Ectodermal cell (in vitro differentiated cells): Measurements from ENCODE around the gene ACTN4.
A peak's percentile ranks its signal among the peaks of the same experiment; 100 is the strongest.

Experiments used
- H3K27ac ChIP-seq: 2 replicates; pipeline ENCODE4 v1.7.0; 2013; ENCODE audit warnings: mild to moderate bottlenecking, low read depth, low read length; ENCODE audit not compliant: insufficient read depth, poor library complexity, severe bottlenecking
- H3K27me3 ChIP-seq: 2 replicates; pipeline ENCODE4 v1.7.0; 2013; ENCODE audit warnings: mild to moderate bottlenecking, low read length; ENCODE audit not compliant: insufficient read depth, control insufficient read depth, poor library complexity, severe bottlenecking
- H3K36me3 ChIP-seq: one replicate; pipeline ENCODE4 v1.7.0; 2013; ENCODE audit warnings: low read length; ENCODE audit not compliant: control insufficient read depth, insufficient read depth
- H3K4me1 ChIP-seq: one replicate; pipeline ENCODE4 v1.7.0; 2013; ENCODE audit warnings: low read length; ENCODE audit not compliant: control insufficient read depth, insufficient read depth
- H3K4me3 ChIP-seq: 2 replicates; pipeline ENCODE4 v1.7.0; 2013; ENCODE audit warnings: low read depth, low read length, control low read depth; ENCODE audit not compliant: insufficient read depth
- H3K9me3 ChIP-seq: 2 replicates; pipeline ENCODE4 v1.7.0; 2013; ENCODE audit warnings: mild to moderate bottlenecking, low read length, moderate library complexity; ENCODE audit not compliant: control insufficient read depth
- WGBS, 2 experiments: methylation state at CpG; one replicate each; pipeline ENCODE4 v1.1.7; 2013; ENCODE audit warnings: missing lambda C conversion rate in 2 of 2; 5-methylcytosine and 5-hydroxymethylcytosine counted together

Gene ACTN4

DNA sequence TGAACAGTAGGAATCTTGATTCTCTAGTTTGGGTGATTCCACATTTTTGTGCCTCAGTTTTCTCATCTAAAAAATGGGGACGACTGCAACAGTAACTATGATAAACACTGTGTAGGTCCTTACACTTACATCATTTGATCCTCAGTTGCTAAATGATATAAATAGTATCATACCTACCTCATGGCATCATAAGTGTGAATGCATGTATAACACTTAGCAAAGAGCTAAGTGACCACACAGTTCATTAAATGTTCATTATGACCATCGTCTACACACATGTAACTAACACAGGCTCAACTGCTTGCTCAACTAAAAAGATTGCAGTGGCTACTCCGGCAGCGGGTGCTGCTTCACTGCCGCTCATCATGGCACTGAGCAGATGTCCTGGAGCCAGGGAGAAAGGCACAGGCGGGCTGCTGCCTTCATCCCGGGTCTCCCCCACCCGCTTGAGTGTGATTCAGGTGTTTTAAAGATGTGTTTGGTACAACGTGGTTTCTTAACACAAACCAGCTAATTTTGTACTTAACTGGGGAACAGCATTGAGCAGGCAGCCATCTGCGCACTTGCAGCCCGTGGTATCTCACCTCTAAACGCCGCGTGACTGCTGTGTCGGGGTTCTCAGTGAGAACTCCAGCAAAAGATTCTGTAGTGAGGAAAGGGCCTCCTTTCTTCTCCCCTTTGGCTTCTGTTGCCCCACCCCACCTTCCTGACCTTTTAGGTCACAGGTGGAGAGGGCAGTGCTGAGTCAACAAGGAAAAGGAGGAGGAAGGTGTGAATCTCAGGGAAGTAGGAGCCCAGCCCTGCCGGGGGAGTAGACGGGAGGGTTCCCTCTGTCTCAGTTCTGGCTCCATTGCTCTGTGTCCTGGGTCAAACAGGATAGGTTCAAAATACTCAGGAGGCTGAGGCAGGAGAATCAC, 11.7 kb upstream of the ACTN4 start:
- Histone ChIP-seq H3K4me3 (no peak overlapping the region), H3K9me3 (no peaks in the 10 kb centered on the region), H3K36me3 (peaks cover under 1% of the 10 kb centered on the region), H3K4me1 (no peaks in the 10 kb centered on the region), H3K27me3 (no peaks in the 10 kb centered on the region), H3K27ac (no peak overlapping the region)
- 95 to 96% methylated on average over 17 of the region's 17 CpGs for WGBS, 2 experiments

DNA sequence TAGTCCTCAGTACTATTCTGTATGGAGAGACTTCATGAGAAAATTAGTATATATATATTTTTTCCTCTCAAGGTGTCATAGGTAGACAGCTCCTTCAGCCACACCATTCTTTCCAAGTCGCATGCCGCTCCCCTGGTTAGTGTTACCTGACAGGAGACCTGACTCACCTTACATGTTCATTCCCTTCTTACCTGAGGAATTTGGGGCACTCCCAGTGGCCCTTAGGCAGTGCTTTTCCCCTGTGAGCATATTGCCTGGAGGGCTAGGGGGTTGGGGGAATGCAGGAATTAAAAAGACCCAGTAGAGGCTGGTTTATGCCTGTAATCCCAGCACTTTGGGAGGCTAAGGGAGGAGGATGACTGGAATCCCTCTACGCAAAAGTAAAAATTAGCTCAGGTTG, 9.0 kb upstream of the ACTN4 start:
- no peaks in the 10 kb centered on the region for H3K4me1 ChIP-seq
- H3K4me3 ChIP-seq, result no peak overlapping the region
- no peaks in the 10 kb centered on the region for H3K36me3 ChIP-seq
- WGBS, 2 experiments, result 95 to 97% methylated on average over 3 of the region's 3 CpGs
- no peaks in the 10 kb centered on the region for H3K9me3 ChIP-seq
- no peak overlapping the region for H3K27ac ChIP-seq
- H3K27me3 ChIP-seq, result no peaks in the 10 kb centered on the region

DNA sequence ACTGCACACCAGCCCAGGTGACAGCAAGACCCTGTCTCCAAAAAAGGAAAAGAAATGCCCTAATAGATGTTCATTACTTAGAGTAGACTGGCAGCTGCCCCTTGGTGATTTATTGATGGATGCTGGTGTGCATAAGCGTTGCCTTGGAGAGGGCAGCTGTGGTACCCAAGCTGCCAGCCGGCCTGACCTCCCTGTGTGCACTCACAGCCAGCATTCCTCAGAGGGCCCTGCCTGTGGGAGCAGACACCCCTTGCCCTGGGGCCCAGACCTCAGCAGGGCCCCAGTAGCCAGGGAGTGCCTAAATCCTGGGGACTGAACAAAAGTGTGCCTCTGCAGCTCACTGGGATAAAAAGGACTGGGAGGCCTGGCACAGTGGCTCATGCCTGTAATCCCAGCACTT, 7.8 kb upstream of the ACTN4 start:
- Histone ChIP-seq H3K27me3 (no peaks in the 10 kb centered on the region), H3K4me1 (no peaks in the 10 kb centered on the region), H3K4me3 (no peak overlapping the region), H3K9me3 (no peaks in the 10 kb centered on the region), H3K27ac (no peak overlapping the region), H3K36me3 (no peaks in the 10 kb centered on the region)
- WGBS, 2 experiments, result 90 to 92% methylated on average over 2 of the region's 2 CpGs

DNA sequence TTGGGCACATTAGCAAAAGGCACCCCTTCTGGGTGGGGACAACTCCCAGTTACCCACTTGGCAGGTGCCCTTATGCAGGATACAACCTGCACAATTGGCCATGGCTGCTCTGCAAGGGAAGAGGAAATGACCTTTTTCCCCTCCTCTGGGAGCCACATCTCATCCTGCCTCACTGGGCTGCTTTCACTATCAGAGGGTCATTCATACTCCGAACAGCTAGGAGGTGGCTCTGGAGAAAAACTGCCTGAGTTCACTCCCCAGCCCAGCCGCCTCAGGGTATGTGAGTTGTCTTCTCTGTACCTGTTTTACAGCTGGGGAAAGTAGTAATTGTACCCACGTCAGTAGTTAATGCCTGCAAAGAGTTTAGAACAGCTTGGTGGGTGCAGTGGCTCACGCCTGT, 7.1 kb upstream of the ACTN4 start:
- Histone ChIP-seq H3K27me3 (no peaks in the 10 kb centered on the region), H3K36me3 (no peaks in the 10 kb centered on the region), H3K9me3 (no peaks in the 10 kb centered on the region), H3K4me3 (no peak overlapping the region), H3K4me1 (no peaks in the 10 kb centered on the region), H3K27ac (no peak overlapping the region)
- WGBS, 2 experiments, result 92 to 96% methylated on average over 4 of the region's 4 CpGs

DNA sequence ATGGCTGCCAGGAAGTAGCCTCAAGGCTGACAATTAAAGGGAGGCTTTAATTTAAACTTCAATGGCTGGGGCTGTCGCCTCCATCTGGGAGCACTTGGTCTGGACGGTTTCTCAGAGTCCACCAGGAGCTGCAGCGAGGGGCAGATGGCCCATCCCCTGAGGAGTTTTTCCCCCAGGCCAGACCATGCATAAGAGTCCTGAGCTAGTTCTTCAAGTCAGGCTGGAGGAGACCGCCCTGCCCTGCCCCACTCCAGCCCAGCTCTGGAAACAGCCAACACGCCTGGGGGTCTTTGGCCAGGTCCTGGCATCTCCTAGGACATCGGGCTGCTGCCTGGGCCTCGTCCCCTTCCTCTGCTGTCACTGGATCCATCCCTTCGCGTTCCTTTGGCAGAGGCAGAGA, 5.3 kb upstream of the ACTN4 start:
- no peaks in the 10 kb centered on the region for H3K36me3 ChIP-seq
- no peaks in the 10 kb centered on the region for H3K9me3 ChIP-seq
- no peaks in the 10 kb centered on the region for H3K27me3 ChIP-seq
- no peaks in the 10 kb centered on the region for H3K4me1 ChIP-seq
- no peak overlapping the region for H3K4me3 ChIP-seq
- 85 to 90% methylated on average over 9 of the region's 9 CpGs for WGBS, 2 experiments
- peak overlapping the region; percentile 16 for H3K27ac ChIP-seq

DNA sequence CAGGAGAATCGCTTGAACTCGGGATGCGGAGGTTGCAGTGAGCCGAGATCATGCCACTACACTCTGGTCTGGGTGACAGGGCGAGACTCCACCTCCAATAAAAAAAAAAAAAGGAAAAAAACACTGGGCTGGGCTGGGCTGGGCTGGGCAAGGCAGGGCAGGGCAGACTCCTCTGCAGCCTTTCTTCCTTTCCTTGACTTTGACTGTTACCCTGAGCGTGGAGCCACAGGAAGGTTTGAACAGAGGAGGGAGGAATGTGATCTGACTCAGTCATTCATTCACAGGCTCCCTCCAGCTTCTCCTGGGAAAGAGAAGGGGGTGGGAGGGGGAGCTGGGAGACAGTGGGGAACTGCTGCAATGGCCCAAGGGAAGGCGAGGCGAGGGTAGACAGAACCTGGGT, 2.7 kb upstream of the ACTN4 start:
- Histone ChIP-seq H3K9me3 (no peaks in the 10 kb centered on the region), H3K27me3 (no peaks in the 10 kb centered on the region), H3K27ac (no peak overlapping the region), H3K4me3 (no peak overlapping the region), H3K4me1 (peaks cover 2% of the 10 kb centered on the region), H3K36me3 (no peaks in the 10 kb centered on the region)
- WGBS, 2 experiments, result 85 to 92% methylated on average over 8 of the region's 8 CpGs

DNA sequence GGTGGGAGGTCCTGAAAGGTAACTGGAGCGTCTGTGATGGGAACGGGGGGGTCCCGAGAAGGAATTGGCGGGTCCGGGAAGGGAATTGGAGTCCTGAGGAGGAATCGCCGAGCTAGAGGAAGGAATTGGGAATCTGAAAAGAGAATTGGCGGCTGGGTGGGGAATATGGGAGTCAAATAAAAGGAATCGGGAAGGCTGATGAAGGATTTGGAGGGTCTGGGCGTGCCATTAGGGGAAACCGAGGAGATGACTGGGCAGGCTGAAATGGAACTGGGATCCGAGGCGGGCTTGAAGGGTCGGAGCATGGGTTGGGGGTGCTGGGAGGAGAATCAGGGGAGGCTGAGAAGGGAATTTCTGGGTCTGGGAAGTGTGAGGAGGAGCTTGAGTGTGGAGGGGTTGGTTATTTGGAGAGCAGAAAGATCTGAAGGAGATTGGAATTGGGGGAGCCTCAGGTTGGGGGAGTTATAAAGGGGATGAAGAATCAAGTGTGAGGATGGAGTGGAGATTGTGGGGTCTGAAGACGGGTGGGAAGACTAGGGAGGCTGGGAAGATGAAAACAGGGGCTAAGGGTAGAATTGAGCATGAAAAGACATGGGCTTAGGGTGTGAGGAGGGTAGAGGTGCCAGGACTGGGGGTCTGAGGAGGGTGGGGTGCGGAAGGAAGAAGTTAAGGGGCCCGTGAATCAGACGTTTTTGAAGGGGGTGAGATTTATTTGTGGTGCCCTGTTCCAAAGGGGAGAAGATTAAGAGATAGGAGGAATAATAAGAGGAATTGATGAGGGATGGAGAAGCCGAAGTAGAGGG, 718 bp downstream of the ACTN4 start:
- H3K27ac ChIP-seq, result peak overlapping the region; percentile 52
- H3K4me3 ChIP-seq, result peak overlapping the region; percentile 83
- no peaks in the 10 kb centered on the region for H3K27me3 ChIP-seq
- 0 to 1% methylated on average over 19 of the region's 19 CpGs for WGBS, 2 experiments
- no peaks in the 10 kb centered on the region for H3K9me3 ChIP-seq
- H3K4me1 ChIP-seq, result peaks cover 22% of the 10 kb centered on the region
- H3K36me3 ChIP-seq, result no peaks in the 10 kb centered on the region

DNA sequence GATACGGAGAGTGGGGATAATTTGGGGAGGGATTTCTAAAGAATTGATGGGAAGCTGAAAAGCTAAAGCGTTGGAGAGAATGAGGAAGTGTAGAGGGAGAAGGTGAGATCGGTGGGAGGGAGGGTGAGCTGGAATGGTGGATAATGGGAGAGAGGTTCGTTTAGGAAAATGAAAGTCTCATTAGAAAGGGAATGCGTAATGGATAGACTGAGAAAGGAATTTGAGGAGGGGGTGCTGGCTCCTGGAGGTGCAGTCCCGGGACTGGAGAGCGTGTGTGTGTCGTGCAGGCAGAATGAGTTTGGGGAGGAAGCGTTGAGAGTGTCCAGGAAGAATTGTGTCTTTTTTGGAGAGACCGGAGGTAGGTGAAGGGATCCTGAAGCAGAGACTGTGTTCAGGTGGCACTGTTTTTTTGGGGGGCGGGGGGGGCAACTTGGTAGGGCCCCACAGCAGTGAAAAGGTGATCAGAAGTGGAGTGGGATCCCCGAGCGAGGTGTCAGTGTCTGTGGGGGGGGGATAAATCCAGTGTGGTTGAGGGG, 1.4 kb downstream of the ACTN4 start:
- peak overlapping the region; percentile 83 for H3K4me3 ChIP-seq
- no peaks in the 10 kb centered on the region for H3K36me3 ChIP-seq
- H3K4me1 ChIP-seq, result peaks cover 22% of the 10 kb centered on the region
- 1 to 2% methylated on average over 13 of the region's 13 CpGs for WGBS, 2 experiments
- no peaks in the 10 kb centered on the region for H3K27me3 ChIP-seq
- H3K9me3 ChIP-seq, result no peaks in the 10 kb centered on the region
- no peak overlapping the region for H3K27ac ChIP-seq

DNA sequence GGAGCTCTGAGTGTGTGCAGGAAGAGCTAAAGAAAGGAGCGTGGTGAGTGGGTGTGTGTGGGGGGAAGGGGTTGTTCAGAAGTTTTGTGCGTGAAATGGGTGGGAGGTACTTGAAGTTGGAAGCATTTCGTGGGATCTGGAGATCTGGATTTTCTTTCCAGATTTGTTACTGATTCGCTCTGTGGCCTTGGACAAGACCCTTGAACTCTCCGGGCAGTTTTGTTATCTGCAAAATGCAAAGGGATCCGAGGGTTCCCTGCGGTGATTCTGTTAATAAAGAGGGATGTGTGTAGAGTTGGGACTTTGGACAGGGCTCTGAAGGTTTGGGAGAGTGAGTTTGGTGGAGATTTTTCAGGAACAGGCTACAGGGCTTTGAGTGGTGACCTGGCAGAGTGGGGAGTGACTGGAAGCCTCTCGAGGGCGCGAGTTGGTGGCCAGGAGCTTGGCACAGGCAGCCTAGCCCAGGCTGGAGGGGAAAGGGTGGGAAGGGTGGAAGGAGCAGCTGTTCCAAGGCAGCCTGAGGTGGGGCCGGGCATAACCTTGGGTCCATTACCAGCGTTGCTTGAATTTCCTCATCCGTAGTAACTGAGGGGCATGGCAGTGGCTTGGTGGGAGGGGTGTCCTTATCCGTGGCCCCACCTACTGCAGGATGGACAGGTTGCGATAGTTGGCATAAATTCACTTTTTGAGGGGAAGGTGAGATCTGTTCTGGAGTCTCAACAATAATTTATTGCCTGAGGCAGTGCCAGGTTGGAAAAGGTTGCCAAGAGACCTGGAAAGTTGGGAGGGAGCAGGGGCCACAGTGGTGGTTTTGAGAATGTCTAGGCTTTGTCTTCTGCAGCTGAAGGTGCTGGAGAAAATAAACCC, 2.1 kb downstream of the ACTN4 start:
- Histone ChIP-seq H3K36me3 (peaks cover 3% of the 10 kb centered on the region), H3K9me3 (no peaks in the 10 kb centered on the region), H3K27me3 (no peaks in the 10 kb centered on the region), H3K4me3 (peak overlapping the region; percentile 83), H3K4me1 (peaks cover 23% of the 10 kb centered on the region), H3K27ac (no peak overlapping the region)
- 19 to 25% methylated on average over 15 of the region's 15 CpGs for WGBS, 2 experiments
